Psoas muscle (tissue), 8 donors: ENCODE data around the gene NOM1. TPM values are rescaled to one million over a fixed set of nuclear protein-coding genes. Genes with fewer than 3 reads are reported as not detected.
"Not testable (repeated sequence)": the region's sequence is repeated elsewhere in the genome, so short reads cannot be mapped to it uniquely, and the experiment has no call there.

Source experiments
- ATAC-seq, 4 donors: fragments of 200-7000 bp; cut with Tn5 transposase; one replicate each; pipeline ENCODE4 v1.9.1; 2020; ENCODE audit warnings: moderate library complexity in 3 of 4, mild to moderate bottlenecking in 2 of 4
- DNase-seq, 2 donors: peaks; one replicate each; pipeline ENCODE4 v3.0.0-alpha.2; 2020
- H3K27ac ChIP-seq: fragments of 200-600 bp; one replicate; pipeline ENCODE4 v1.8.0; 2022
- H3K27me3 ChIP-seq, 3 donors: fragments of 200-600 bp in 1 of 3; one replicate each; pipeline versions ENCODE4 v1.6.1 to v1.8.0; 2013 to 2022; ENCODE audit warnings: low read length in 2 of 3, mild to moderate bottlenecking in 2 of 3, moderate library complexity in 1 of 3; ENCODE audit not compliant: insufficient read depth in 3 of 3
- H3K36me3 ChIP-seq, 2 donors: fragments of 200-600 bp in 1 of 2; one replicate each; pipeline versions ENCODE4 v1.6.1 to v1.8.0; 2013 to 2022; ENCODE audit warnings: low read depth in 1 of 2, mild to moderate bottlenecking in 1 of 2, moderate library complexity in 1 of 2; ENCODE audit not compliant: insufficient read depth in 1 of 2
- H3K4me1 ChIP-seq: fragments of 200-600 bp; one replicate; pipeline ENCODE4 v1.8.0; 2022
- H3K4me3 ChIP-seq: fragments of 200-600 bp; one replicate; pipeline ENCODE4 v1.8.0; 2022; ENCODE audit warnings: mild to moderate bottlenecking
- H3K9me3 ChIP-seq: fragments of 200-600 bp; one replicate; pipeline ENCODE4 v1.8.0; 2022
- WGBS, 3 donors: extraction: QIAGEN DNeasy Blood & Tissue Kit; methylation state at CpG; one replicate each; pipeline versions ENCODE4 v1.1.6 to v1.1.7; 2013; 5-methylcytosine and 5-hydroxymethylcytosine counted together
- intact Hi-C, 2 donors: fragments of 100-400 bp; cut with DNase I; formaldehyde crosslinking; loops; one replicate each; pipeline versions ENCODE4 v1.11.0 to v1.14.2; 2022
- polyA plus RNA-seq, 3 donors: library from polyadenylated mRNA; stranded (reverse); fragments of 200-250 nt; gene quantifications; one replicate each; pipeline ENCODE4 v1.2.3, GENCODE V29; 2013
- total RNA-seq, 4 donors: library from RNA; stranded (reverse); fragmentation: NEBNext Ultra II Directional in 2 of 4; extraction: Animal tissue kit (Norgen Biotek cat#: 25700) in 2 of 4; gene quantifications; one replicate each; pipeline versions ENCODE4 v1.2.1 to v1.2.4, GENCODE V29; 2021 to 2023
- TF ChIP-seq, protein P1 (sequence below): fragments of 200-600 bp; IDR thresholded peaks from one replicate; pipeline ENCODE4 v1.8.0; 2022; ENCODE audit warnings: antibody characterized with exemption
- donor health status: healthy with polysubstance abuse.
- donor health status: DM: no; HTN: no; CAD: no; lungs with moderate emphysema.
- donor health status: Bipolar disorder and iron deficiency.
- donor health status: healthy.
- donor health status: DM: yes; HTN: yes; CAD: no.
- donor health status: DM: no; HTN: no; CAD: no.
- donor health status: DM: no; HTN: no; CAD: no.
- donor health status: DM: yes; HTN: yes; CAD: no.

NOM1 gene
- total and polyA plus RNA-seq, 7 donors: 8.2 to 20.5 (median 14.7) TPM

DNA sequence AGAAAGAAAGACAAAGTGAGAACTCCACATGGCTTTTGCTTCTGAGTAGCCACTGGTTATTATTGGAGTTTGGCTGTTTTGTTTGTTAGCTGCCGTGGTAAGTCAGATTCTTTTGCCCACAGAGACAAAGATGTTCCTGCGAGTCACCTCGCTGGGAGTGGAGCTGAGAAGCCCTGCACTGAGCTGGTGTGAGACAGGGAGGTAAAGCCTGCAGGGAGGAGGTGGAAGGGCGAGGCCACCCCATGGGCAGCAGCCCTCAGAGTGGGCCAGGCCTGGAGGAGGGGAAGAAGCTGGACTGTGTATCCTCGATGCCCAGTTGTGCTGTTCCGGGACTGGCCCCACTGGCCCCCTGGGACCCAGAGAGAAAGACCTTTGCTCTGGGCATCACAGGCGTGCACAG lies 14.3 kb upstream of the NOM1 start:
- Histone ChIP-seq H3K4me1 (no peaks in the 10 kb centered on the region), H3K9me3 (no peaks in the 10 kb centered on the region), H3K27ac (no peak overlapping the region), H3K4me3 (no peak overlapping the region), H3K27me3 (no peaks in the 10 kb centered on the region), H3K36me3 (no peaks in the 10 kb centered on the region)
- DNase-seq: no peak
- 84 to 96% (median 89%) methylated on average over 7 of the region's 7 CpGs for WGBS, 3 donors
- no peak for ATAC-seq
- TF ChIP-seq, protein P1, sequence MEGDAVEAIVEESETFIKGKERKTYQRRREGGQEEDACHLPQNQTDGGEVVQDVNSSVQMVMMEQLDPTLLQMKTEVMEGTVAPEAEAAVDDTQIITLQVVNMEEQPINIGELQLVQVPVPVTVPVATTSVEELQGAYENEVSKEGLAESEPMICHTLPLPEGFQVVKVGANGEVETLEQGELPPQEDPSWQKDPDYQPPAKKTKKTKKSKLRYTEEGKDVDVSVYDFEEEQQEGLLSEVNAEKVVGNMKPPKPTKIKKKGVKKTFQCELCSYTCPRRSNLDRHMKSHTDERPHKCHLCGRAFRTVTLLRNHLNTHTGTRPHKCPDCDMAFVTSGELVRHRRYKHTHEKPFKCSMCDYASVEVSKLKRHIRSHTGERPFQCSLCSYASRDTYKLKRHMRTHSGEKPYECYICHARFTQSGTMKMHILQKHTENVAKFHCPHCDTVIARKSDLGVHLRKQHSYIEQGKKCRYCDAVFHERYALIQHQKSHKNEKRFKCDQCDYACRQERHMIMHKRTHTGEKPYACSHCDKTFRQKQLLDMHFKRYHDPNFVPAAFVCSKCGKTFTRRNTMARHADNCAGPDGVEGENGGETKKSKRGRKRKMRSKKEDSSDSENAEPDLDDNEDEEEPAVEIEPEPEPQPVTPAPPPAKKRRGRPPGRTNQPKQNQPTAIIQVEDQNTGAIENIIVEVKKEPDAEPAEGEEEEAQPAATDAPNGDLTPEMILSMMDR: no peak
- intact Hi-C loops: no loop called here

DNA sequence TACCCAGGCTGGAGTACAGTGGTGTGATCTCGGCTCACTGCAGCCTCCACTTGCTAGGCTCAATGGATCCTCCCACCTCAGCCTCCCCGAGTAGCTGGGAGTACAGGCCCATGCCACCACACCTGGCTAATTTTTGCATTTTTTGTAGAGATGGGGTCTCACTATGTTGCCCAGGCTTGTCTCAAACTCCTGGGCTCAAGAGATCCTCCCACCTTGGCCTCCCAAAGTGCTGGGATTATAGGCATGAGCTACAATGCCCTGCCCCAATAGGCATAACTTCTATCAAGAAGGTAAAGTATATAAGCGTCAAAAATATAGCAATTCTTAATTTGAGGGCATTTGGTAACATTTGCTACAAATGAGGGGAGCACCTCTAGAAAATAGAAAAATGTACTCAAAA lies 12.7 kb upstream of the NOM1 start:
- intact Hi-C loops: not testable (repeated sequence)

DNA sequence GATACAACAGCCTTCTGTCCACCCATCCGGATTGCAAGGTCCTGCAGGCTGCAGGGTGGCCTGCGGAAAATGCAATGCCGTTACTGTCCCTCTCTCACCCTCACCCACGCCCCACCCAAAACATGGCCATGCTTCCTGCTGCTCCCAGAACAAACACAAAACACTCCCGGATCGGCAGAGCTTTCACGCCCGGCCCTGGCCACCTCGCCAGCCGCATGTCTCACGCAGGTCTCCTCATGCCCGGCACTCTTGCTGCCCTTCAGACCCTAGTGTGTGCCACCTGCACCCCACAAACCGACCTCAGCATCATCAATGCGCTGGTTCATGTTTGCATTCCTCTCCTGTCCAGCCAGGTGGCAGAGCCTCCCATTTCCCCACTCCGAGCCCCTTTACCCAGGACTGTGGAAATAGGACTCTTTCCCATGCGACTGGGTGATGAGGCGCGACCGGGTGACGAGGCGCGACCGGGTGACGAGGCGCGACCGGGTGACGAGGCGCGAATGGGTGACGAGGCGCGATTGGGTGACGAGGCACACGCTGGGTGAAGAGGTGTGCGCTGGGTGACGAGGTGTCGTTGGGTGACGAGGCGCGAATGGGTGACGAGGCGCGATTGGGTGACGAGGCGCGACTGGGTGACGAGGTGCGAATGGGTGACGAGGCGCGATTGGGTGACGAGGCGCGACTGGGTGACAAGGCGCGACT lies 8.9 kb upstream of the NOM1 start:
- ATAC-seq (no peak), DNase-seq (no peak)
- Histone ChIP-seq H3K4me1 (no peaks in the 10 kb centered on the region), H3K27ac (no peak overlapping the region), H3K36me3 (no peaks in the 10 kb centered on the region), H3K9me3 (no peaks in the 10 kb centered on the region), H3K4me3 (no peak overlapping the region), H3K27me3 (peaks cover 0 to 26% (median 3%) of the 10 kb centered on the region in 3 donors)
- WGBS, 3 donors: 95 to 96% (median 95%) methylated on average over 55 to 57 of the region's 57 CpGs
- intact Hi-C loops: no loop called here
- TF ChIP-seq, protein P1: no peak

More for the DNA sequence above, 12.7 kb upstream of the NOM1 start:
- not testable (repeated sequence) for H3K9me3 ChIP-seq, H3K36me3 ChIP-seq, H3K27ac ChIP-seq, H3K27me3 ChIP-seq, DNase-seq, H3K4me1 ChIP-seq, H3K4me3 ChIP-seq, ATAC-seq
- WGBS, 3 donors: 92 to 100% (median 95%) methylated on average over 3 of the region's 3 CpGs

DNA sequence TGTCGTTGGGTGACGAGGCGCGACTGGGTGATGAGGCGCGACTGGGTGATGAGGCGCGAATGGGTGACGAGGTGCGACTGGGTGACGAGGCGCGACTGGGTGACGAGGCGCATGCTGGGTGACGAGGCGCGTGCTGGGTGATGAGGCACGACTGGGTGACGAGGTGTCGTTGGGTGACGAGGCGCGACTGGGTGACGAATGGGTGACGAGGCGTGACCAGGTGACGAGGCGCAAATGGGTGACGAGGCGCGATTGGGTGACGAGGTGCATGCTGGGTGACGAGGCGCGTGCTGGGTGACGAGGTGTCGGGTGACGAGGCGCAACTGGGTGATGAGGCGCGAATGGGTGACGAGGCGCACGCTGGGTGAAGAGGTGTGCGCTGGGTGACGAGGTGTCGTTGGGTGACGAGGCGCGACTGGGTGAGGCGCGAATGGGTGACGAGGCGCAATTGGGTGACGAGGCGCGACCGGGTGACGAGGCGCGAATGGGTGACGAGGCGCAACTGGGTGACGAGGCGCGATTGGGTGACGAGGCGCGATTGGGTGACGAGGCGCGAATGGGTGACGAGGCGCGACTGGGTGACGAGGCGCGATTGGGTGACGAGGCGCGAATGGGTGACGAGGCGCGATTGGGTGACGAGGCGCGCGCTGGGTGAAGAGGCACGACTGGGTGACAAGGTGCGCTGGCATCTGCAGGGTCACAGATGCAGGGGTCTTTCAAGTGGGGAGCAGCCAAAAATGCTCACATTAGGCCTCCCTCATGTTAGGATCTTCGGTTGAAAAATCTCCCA lies 7.9 kb upstream of the NOM1 start:
- 95 to 98% (median 98%) methylated on average over 86 to 92 of the region's 92 CpGs for WGBS, 3 donors
- TF ChIP-seq, protein P1: no peak
- H3K27ac ChIP-seq: no peak overlapping the region
- DNase-seq: no peak
- no peaks in the 10 kb centered on the region for H3K4me1 ChIP-seq
- no peaks in the 10 kb centered on the region for H3K36me3 ChIP-seq
- intact Hi-C loops: no loop called here
- no peaks in the 10 kb centered on the region for H3K9me3 ChIP-seq
- ATAC-seq: no peak
- peaks cover 0 to 30% (median 3%) of the 10 kb centered on the region in 3 donors for H3K27me3 ChIP-seq
- no peak overlapping the region for H3K4me3 ChIP-seq

DNA sequence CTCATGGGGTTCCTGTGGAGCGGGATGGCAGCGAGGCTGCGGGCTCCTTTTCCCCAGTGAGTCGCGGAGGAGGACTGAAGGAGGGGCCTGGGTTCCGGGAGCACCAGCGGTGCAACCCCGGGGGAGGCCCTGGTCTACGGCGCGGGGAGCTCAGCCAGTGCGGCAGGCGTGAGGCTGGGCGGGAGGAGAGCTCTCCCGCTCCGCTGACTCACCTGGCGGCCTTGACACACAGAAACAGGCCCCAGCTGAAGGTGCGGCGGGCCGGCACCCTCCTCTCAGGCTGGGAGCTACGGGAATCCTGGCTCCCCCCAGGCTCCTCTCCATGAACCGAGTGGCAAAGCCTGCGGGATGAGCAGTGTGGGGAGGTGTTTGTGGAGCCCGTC lies 6.8 kb upstream of the NOM1 start:
- H3K27ac ChIP-seq: no peak overlapping the region
- no peak overlapping the region for H3K4me3 ChIP-seq
- intact Hi-C loops: no loop called here
- H3K36me3 ChIP-seq: no peaks in the 10 kb centered on the region
- WGBS, 3 donors: 31 to 44% (median 34%) methylated on average over 22 to 24 of the region's 24 CpGs
- no peaks in the 10 kb centered on the region for H3K9me3 ChIP-seq
- ATAC-seq (peak in 3 of 4 donors; percentile 13 to 54 (median 27)), DNase-seq (no peak)
- H3K27me3 ChIP-seq: peaks cover 0 to 30% (median 3%) of the 10 kb centered on the region in 3 donors
- TF ChIP-seq, protein P1: no peak
- no peaks in the 10 kb centered on the region for H3K4me1 ChIP-seq
